HG03108 (cell line): ENCODE measurements around the gene CLSTN3.
A peak's percentile ranks its signal among the peaks of the same experiment; 100 is the strongest.
"Not testable (repeated sequence)": the region's sequence is repeated elsewhere in the genome, so short reads cannot be mapped to it uniquely, and the experiment has no call there.

Experiments used
- ATAC-seq: cut with Tn5 transposase; IDR thresholded peaks from one replicate; pipeline ENCODE4 v1.9.1; 2021; ENCODE audit warnings: moderate library complexity; ENCODE audit not compliant: unreplicated experiment

The CLSTN3 gene

GRCh38 chr12:7103837-7104584 lies 26.2 kb upstream of the CLSTN3 start:
- ATAC-seq = no peak

- ATAC-seq = no peak
Measured at GRCh38 chr12:7106082-7106481, 24.1 kb upstream of the CLSTN3 start.

- not testable (repeated sequence) for ATAC-seq
Measured at GRCh38 chr12:7107181-7107580, 23.0 kb upstream of the CLSTN3 start.

DNA sequence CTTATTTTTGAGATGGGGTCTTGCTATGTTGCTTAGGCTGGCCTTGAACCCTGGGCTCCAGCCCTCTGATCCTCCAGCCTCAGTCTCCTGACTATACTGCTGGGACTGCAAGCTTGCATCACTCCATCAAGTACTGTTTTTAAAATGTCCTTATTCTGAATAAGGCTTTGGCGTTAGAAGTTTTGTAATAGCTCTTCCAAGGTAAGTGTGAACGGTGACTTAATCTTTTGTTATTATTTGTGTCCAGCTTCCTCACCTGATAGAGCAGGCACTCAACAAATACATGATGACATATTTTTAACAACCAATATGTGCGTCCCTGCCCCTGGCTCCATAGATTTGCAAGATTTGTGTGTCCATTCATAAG lies 22.6 kb upstream of the CLSTN3 start:
- no peak for ATAC-seq

DNA sequence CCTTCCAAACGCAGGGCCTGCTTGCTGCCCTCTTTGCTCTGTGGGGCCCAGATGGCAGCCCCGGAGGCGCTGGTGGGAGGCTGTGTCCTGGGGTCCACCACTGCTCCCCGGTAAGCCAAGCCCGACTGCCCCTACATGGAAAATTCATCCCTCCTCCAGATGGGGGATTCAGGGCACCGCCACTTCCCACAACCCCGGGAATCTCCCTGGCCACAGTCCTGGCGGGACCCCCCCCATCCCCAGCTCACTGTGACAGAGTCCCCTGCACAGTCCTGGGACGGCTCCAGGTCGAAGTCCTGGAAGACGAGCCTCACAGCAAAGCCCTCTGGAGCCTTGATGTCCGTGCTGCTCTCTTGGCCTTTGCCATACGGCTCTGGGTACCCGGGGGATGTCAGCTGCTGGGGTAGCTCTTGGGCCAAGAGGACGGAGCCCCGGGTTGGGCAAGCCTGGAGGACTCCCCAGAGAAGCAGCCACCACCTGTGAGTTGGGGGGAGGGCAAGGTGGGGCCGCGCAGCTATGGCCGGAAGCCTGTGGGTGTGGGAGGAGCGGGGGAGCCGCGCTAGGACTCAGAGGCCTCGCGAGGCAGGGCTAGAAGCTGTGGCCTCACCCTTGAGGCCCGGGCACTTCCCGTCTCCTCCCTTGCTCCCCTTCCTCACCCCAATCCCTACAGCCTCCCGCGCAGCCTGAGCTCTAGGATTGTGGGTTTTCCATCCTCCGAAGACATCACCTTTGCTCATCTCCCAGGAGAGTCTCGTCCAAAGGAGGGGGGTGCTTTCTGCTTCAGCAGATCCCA lies 22.0 kb upstream of the CLSTN3 start:
- ATAC-seq = peak; percentile 94

DNA sequence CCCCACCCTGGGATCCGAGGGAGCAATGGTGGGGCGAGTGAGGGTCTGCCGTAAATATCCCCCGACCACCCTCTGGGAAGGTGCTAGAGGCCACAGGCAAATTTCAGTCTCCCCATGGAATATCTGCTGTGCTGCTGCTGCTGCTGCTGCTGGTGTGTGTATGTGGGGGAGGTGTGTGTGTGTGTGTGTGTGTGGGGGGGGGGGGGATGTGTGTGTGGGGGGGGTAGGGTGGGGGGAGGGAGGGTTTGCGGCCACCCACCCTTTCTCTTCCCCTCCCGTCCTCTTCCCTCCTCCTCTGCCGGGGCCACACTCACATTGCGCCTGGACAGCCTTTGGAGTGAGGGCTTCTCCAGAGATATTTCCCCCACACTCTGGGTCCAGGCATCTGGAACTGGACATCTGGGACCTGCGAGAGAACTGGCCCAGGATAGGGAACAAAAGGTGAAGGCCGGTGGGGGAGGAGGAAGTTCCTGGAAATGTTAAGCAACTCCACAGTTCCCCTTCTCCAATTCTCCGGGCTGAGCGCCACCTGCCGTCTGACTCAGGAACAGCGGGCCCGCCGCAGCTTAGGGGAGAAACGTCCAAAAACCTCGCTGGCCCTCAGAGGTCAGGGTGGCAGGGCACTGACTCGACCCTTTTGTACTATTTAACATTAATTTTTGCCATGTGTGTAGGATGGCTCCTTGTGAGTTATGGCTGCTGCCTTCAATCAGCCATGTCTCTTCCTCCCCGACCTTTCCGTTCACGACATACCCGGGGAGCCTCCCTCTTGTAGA lies 21.2 kb upstream of the CLSTN3 start, which contains the start of gene C1RL:
Gene C1RL (minus strand): TSS at position 419 of the 776 bp plus-strand sequence. CDS start 34 bp downstream, at position 385.
- peak; percentile 34 for ATAC-seq

- ATAC-seq = no peak
Measured at GRCh38 chr12:7109572-7109920, 20.6 kb upstream of the CLSTN3 start.

GRCh38 chr12:7110661-7111060 lies 19.5 kb upstream of the CLSTN3 start:
- ATAC-seq = no peak

- ATAC-seq = no peak
Measured at GRCh38 chr12:7112041-7112440, 18.1 kb upstream of the CLSTN3 start.

GRCh38 chr12:7113389-7113871 lies 16.7 kb upstream of the CLSTN3 start:
- ATAC-seq = no peak

DNA sequence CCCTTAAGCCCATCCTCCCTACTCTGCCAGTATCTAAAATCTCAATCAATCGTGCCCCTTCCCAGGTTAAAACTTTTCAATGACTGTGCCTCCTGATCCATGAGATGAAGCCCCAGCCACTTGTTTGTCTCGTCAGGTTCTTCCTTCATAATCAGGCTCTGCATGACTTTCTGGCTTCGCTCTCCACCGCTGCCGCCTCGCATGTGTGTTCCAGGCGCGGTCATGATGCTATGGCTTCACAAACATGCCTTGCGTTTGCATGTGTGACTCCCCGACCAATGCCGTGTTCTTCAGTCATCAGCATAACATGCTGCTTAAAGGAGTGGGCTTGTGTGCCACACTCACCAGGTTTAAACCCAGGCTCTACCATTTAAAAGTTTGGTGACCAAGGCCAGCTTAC lies 16.2 kb upstream of the CLSTN3 start:
- no peak for ATAC-seq

DNA sequence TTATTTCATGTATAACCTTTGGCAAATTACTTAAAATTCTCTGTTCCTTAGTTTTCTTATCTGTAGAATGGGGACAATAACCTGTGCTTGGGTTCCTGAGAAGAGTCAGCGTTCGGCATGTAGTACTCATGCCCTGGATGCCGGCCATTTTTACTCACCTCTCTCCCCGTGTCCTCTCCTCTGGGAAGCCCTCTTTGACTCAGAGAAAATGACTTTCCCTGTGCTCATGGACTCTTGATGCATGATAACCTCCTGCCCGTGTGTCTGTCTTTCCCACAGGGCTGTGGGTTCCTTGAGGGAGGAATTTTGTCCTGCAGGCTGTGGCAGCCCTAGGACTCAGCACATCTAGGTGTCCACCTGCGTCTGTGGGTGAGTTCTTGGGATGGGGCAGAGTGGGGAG lies 15.3 kb upstream of the CLSTN3 start:
- no peak for ATAC-seq

- no peak for ATAC-seq
Measured at GRCh38 chr12:7116196-7116595, 14.0 kb upstream of the CLSTN3 start.

DNA sequence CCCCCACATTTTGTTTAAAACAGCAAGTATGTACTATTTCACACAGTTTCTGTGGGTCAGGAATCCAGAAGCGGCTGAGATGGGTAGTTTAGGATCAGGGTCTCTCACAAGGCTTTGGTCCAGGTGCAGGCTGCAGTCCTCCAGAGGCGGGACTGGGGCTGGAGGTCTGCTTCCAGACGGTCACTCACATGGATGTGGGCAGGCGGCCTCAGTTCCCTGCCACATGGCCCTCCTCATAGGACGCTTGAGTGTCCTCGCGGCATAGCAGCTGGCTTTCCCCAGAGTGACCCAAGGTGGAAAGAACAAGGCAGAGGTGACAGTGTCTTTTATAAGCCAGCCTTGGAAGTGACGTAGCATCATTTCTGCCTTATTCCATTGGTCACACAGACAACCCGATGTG lies 13.3 kb upstream of the CLSTN3 start:
- no peak for ATAC-seq

DNA sequence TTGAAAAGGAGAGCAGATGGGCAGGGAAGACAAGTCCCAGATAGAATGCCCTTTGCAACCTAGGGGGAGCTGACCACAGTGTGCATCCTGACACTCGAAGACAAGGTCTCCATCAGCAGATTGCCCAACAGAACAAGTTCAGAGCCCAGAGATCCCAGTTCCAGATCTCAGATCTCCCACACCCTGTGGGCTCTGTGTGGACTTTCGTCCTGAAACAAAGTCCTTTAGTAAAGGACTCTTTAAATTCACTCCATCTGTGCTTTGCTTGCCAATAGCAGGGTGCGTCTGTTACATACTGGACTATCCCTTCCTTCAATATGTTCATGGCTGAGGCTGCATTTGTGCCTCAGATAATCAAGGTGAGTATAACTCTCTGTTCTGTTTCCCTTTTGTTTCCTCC lies 12.5 kb upstream of the CLSTN3 start:
- ATAC-seq = no peak

DNA sequence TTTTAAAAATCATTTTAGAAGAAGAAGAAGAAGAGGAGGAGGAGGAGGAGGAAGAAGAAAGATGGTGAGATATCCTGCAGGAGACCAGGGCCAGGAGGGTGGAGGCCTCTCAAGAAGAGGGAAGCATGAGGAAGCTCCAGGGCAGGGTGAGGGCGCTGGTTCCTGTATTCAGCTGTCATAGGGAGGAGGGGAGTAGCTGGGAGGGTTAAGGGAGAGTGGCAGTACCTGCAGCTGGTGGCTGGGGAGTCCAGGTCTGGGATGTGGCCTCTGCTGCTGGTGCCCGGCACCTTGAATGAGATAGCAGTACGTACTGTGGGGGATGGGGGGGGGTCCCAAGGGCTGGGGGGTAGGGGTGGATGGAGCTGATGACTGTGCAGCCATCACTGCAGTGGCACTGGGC lies 11.3 kb upstream of the CLSTN3 start:
- ATAC-seq = no peak

GRCh38 chr12:7120166-7120565 lies 10.0 kb upstream of the CLSTN3 start:
- ATAC-seq = no peak

DNA sequence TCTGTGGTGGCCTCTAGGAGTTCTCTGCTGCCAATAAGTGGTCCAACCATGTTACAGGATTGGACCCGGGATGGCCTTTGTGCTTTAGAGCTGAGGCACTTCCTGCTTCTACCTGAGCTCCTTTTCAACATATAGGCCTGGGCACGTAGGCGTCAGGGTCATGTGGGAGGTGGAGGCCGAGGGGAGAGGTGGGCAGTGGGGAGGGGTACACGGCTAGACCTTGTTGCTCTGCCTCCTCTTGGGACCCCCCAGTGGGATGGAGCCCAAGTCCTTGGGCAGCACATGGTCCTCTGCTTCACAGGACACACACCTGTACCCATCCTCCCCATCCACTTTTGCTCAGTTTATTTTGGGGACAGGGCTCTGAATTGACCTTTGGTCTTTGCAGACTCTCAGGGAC lies 8.8 kb upstream of the CLSTN3 start:
- ATAC-seq = no peak

GRCh38 chr12:7122811-7123769 lies 7.1 kb upstream of the CLSTN3 start:
- ATAC-seq = no peak

DNA sequence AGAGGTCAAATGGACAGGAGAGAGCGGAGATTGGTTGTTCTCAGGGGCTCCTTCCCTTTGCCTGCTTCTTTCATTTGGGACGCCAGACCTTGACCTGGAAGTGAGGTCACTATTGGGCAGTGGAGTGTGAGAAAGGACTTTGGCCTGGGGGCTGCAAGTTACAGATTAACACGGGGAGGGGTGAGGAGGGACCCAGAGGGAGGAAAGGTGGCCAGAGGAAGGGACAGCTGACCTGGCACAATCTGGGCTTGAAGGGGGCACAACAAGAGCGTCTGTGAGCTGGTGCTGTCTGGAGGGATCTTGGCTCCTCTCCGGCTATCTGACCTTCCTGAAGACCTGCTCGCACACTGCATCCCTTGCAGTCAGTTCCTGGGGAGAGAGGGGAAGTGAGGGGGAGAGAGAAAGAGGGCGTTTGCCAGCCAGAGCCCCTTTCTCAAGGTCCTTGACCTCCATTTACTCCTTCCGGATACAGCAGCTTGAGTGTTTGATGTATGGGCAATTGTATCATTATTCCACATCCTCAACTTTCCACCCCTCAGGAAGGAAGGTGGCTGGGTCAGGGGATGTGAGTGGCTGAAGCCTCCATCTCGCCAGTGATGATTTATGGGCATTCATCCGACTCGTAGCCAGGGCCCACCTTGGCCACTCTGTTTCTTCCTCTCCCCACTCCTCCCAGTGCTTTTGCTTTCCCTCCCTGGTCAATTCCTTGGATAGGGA lies 6.2 kb upstream of the CLSTN3 start:
- no peak for ATAC-seq
